Cerebellar nuclear complex (tissue), 1 donor: ENCODE measurements around the gene TEF.
"Not testable (repeated sequence)": the region's sequence is repeated elsewhere in the genome, so short reads cannot be mapped to it uniquely, and the experiment has no call there.

Experiments used
- DNase-seq, 2 experiments: peaks; one replicate each; lab custom pipeline; 2025; lab: John Stamatoyannopoulos, UW

TEF gene

GRCh38 chr22:41382610-41383009, 868 bp downstream of the TEF start:
- DNase-seq, result no peak

GRCh38 chr22:41383085-41383484, 1.3 kb downstream of the TEF start:
- peak in 1 of 2 experiments; percentile 28 for DNase-seq

- DNase-seq, result no peak
Measured at GRCh38 chr22:41384128-41384527, 2.4 kb downstream of the TEF start.

- peak in 1 of 2 experiments; percentile 66 for DNase-seq
Measured at GRCh38 chr22:41387341-41387740, 5.6 kb downstream of the TEF start.

- no peak for DNase-seq
Measured at GRCh38 chr22:41394012-41394356, 12.2 kb downstream of the TEF start.

- DNase-seq, result no peak
Measured at GRCh38 chr22:41395531-41396240, 13.9 kb downstream of the TEF start.

GRCh38 chr22:41397143-41397811, 15.5 kb downstream of the TEF start:
- no peak for DNase-seq

- no peak for DNase-seq
Measured at GRCh38 chr22:41398921-41399320, 17.2 kb downstream of the TEF start.

GRCh38 chr22:41401781-41402648, 20.3 kb downstream of the TEF start:
- peak; percentile 47 to 68 for DNase-seq

- not testable (repeated sequence) for DNase-seq
Measured at GRCh38 chr22:41402851-41403250, 21.1 kb downstream of the TEF start.

GRCh38 chr22:41403532-41404318, 22.0 kb downstream of the TEF start:
- DNase-seq, result peak; percentile 78 to 95

- DNase-seq, result no peak
Measured at GRCh38 chr22:41405588-41405987, 23.8 kb downstream of the TEF start.

GRCh38 chr22:41406410-41406809, 24.7 kb downstream of the TEF start:
- no peak for DNase-seq

GRCh38 chr22:41407433-41407832, 25.7 kb downstream of the TEF start:
- no peak for DNase-seq

GRCh38 chr22:41408665-41409064, 26.9 kb downstream of the TEF start:
- DNase-seq, result no peak

GRCh38 chr22:41410311-41410751, 28.6 kb downstream of the TEF start:
- DNase-seq, result peak; percentile 93 to 96

GRCh38 chr22:41411021-41411851, 29.5 kb downstream of the TEF start:
- DNase-seq, result peak; percentile 74 to 82

GRCh38 chr22:41415554-41415953, 33.8 kb downstream of the TEF start:
- DNase-seq, result peak in 1 of 2 experiments; percentile 58

GRCh38 chr22:41417622-41418390, 36.1 kb downstream of the TEF start:
- peak; percentile 96 to 97 for DNase-seq

- DNase-seq, result no peak
Measured at GRCh38 chr22:41418717-41419116, 37.0 kb downstream of the TEF start.
